WTC11 (cell line): ENCODE results near the gene HIP1. TPM values are rescaled to one million over a fixed set of nuclear protein-coding genes. Genes with fewer than 3 reads are reported as not detected.
"Not testable (repeated sequence)": the region's sequence is repeated elsewhere in the genome, so short reads cannot be mapped to it uniquely, and the experiment has no call there.

ENCODE experiments used
- ATAC-seq: fragments of 200-7000 bp; cut with Tn5 transposase; 2 replicates; pipeline ENCODE4 v1.10.0; 2021; ENCODE audit warnings: mild to moderate bottlenecking, moderate library complexity
- CTCF ChIA-PET: fragments of 300-600 bp; sonication (Branson Sonifier 250); formaldehyde crosslinking; loops from one replicate; lab custom pipeline; 2021; ENCODE audit warnings: antibody characterized with exemption; lab: Charles Lee
- POLR2A ChIA-PET: fragments of 350-600 bp; sonication (Branson Sonifier 250); formaldehyde crosslinking; loops from one replicate; lab custom pipeline; 2021; ENCODE audit warnings: antibody characterized with exemption; lab: Charles Lee
- DNase-seq: peaks from one replicate; pipeline ENCODE4 v3.0.0; 2021; ENCODE audit warnings: low spot score
- H3K27ac Mint-ChIP-seq: 2 replicates; pipeline ENCODE4 v1.8.0; 2021; ENCODE audit warnings: mixed read lengths
- H3K27me3 Mint-ChIP-seq: 2 replicates; pipeline ENCODE4 v1.8.0; 2021; ENCODE audit warnings: low read depth, mild to moderate bottlenecking, moderate library complexity, mixed read lengths
- H3K36me3 Mint-ChIP-seq: 2 replicates; pipeline ENCODE4 v1.8.0; 2021; ENCODE audit warnings: mixed read lengths
- H3K4me1 Mint-ChIP-seq: 2 replicates; pipeline ENCODE4 v1.8.0; 2022; ENCODE audit warnings: mixed read lengths
- H3K4me3 Mint-ChIP-seq: 2 replicates; pipeline ENCODE4 v1.8.0; 2021; ENCODE audit warnings: mild to moderate bottlenecking, moderate library complexity, mixed read lengths
- H3K9me3 Mint-ChIP-seq: 2 replicates; pipeline ENCODE4 v1.8.0; 2021; ENCODE audit warnings: mixed read lengths
- AR ChIP-seq: fragments of 250-450 bp; sonication (Bioruptor Pico); IDR thresholded peaks from 2 replicates; pipeline ENCODE4 v1.9.0; 2021; ENCODE audit warnings: mild to moderate bottlenecking
- CREB1 ChIP-seq: sonication (generic); formaldehyde crosslinking; IDR thresholded peaks from 2 replicates; pipeline ENCODE4 v1.8.0; 2023; ENCODE audit warnings: mild to moderate bottlenecking, missing genetic modification reagents
- EMX1 ChIP-seq: fragments of 250-450 bp; sonication (Bioruptor Pico); IDR thresholded peaks from 2 replicates; pipeline ENCODE4 v1.8.0; 2021; ENCODE audit warnings: mild to moderate bottlenecking
- FOXP4 ChIP-seq: sonication (generic); formaldehyde crosslinking; IDR thresholded peaks from 2 replicates; pipeline ENCODE4 v1.8.0; 2022; ENCODE audit warnings: mild to moderate bottlenecking, missing genetic modification reagents
- IRF2 ChIP-seq: sonication (generic); formaldehyde crosslinking; IDR thresholded peaks from 2 replicates; pipeline ENCODE4 v1.8.0; 2022; ENCODE audit warnings: low read depth, missing genetic modification reagents, borderline replicate concordance
- NR3C1 ChIP-seq: sonication (generic); formaldehyde crosslinking; conservative IDR thresholded peaks from 2 replicates; pipeline ENCODE4 v1.8.1; 2023; ENCODE audit warnings: low read depth, mild to moderate bottlenecking, missing genetic modification reagents
- PRRX2 ChIP-seq: fragments of 250-450 bp; sonication (Bioruptor Pico); IDR thresholded peaks from 2 replicates; pipeline ENCODE4 v1.8.0; 2021; ENCODE audit warnings: mild to moderate bottlenecking
- TCF7 ChIP-seq: sonication (generic); formaldehyde crosslinking; IDR thresholded peaks from 2 replicates; pipeline ENCODE4 v1.8.0; 2022; ENCODE audit warnings: mild to moderate bottlenecking, low read depth, missing genetic modification reagents, moderate library complexity
- TP53 ChIP-seq: sonication (generic); formaldehyde crosslinking; IDR thresholded peaks from 2 replicates; pipeline ENCODE4 v1.8.1; 2023; ENCODE audit warnings: mild to moderate bottlenecking, missing genetic modification reagents
- ZBTB21 ChIP-seq: sonication (generic); formaldehyde crosslinking; IDR thresholded peaks from 2 replicates; pipeline ENCODE4 v1.8.1; 2023; ENCODE audit warnings: mild to moderate bottlenecking, missing genetic modification reagents, borderline replicate concordance
- ZMAT4 ChIP-seq: fragments of 250-450 bp; sonication (Bioruptor Pico); IDR thresholded peaks from 2 replicates; pipeline ENCODE4 v1.9.0; 2021; ENCODE audit warnings: mild to moderate bottlenecking
- ZNF138 ChIP-seq: sonication (generic); formaldehyde crosslinking; conservative IDR thresholded peaks from 2 replicates; pipeline ENCODE4 v1.8.1; 2022; ENCODE audit warnings: mild to moderate bottlenecking, moderate library complexity, missing genetic modification reagents
- ZNF219 ChIP-seq: sonication (generic); formaldehyde crosslinking; IDR thresholded peaks from 2 replicates; pipeline ENCODE4 v1.8.0; 2023; ENCODE audit warnings: missing genetic modification reagents, mild to moderate bottlenecking, borderline replicate concordance
- ZNF263 ChIP-seq: sonication (generic); formaldehyde crosslinking; IDR thresholded peaks from 2 replicates; pipeline ENCODE4 v1.8.1; 2022; ENCODE audit warnings: low read depth, mild to moderate bottlenecking, moderate library complexity, missing genetic modification reagents
- total RNA-seq: library from RNA; stranded (reverse); gene quantifications from 3 replicates; pipeline ENCODE4 v1.2.3, GENCODE V29; 2021
- TF ChIP-seq, protein P1 (sequence below): sonication (generic); formaldehyde crosslinking; IDR thresholded peaks from 2 replicates; pipeline ENCODE4 v1.8.0; 2022; ENCODE audit warnings: missing genetic modification reagents
- TF ChIP-seq, protein P2 (sequence below): sonication (generic); formaldehyde crosslinking; IDR thresholded peaks from 2 replicates; pipeline ENCODE4 v1.8.1; 2023; ENCODE audit warnings: mild to moderate bottlenecking, missing genetic modification reagents
- TF ChIP-seq, protein P3 (sequence below): sonication (generic); formaldehyde crosslinking; IDR thresholded peaks from 2 replicates; pipeline ENCODE4 v1.8.1; 2023; ENCODE audit warnings: mild to moderate bottlenecking, moderate library complexity, missing genetic modification reagents
- TF ChIP-seq, protein P4 (sequence below): sonication (generic); formaldehyde crosslinking; IDR thresholded peaks from 2 replicates; pipeline ENCODE4 v1.8.0; 2023; ENCODE audit warnings: missing genetic modification reagents
- TF ChIP-seq, protein P5 (sequence below): sonication (generic); formaldehyde crosslinking; IDR thresholded peaks from 2 replicates; pipeline ENCODE4 v1.8.0; 2022; ENCODE audit warnings: mild to moderate bottlenecking, missing genetic modification reagents

The HIP1 gene
- total RNA-seq, 1 experiment from 2014 or later = 75.8 TPM

DNA sequence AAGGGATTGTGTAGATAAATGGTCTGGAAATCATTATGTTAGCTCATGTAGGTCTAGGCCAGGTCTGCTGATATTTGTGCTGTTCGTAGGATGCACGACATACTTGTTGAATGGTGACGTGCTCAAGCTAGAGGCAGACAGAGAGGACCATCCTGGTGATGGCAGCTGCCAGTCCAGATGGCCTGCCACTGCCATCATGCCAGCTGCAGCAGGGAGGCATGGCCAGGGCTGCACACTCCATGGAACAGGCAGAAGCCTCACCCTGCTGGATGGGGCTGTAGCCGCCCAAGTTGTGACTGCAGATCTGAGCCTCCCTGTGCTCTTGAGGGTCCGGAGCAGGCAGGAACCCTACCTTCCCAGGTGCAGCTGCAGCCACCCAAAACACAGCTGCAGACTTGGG, 166.3 kb downstream of the HIP1 start (continued):
- TF ChIP-seq, protein P1, sequence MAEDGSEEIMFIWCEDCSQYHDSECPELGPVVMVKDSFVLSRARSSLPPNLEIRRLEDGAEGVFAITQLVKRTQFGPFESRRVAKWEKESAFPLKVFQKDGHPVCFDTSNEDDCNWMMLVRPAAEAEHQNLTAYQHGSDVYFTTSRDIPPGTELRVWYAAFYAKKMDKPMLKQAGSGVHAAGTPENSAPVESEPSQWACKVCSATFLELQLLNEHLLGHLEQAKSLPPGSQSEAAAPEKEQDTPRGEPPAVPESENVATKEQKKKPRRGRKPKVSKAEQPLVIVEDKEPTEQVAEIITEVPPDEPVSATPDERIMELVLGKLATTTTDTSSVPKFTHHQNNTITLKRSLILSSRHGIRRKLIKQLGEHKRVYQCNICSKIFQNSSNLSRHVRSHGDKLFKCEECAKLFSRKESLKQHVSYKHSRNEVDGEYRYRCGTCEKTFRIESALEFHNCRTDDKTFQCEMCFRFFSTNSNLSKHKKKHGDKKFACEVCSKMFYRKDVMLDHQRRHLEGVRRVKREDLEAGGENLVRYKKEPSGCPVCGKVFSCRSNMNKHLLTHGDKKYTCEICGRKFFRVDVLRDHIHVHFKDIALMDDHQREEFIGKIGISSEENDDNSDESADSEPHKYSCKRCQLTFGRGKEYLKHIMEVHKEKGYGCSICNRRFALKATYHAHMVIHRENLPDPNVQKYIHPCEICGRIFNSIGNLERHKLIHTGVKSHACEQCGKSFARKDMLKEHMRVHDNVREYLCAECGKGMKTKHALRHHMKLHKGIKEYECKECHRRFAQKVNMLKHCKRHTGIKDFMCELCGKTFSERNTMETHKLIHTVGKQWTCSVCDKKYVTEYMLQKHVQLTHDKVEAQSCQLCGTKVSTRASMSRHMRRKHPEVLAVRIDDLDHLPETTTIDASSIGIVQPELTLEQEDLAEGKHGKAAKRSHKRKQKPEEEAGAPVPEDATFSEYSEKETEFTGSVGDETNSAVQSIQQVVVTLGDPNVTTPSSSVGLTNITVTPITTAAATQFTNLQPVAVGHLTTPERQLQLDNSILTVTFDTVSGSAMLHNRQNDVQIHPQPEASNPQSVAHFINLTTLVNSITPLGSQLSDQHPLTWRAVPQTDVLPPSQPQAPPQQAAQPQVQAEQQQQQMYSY (CRISPR knock-in tag) = no peak
- TF ChIP-seq TCF7 (CRISPR knock-in tag) = no peak
- no peak for TF ChIP-seq ZNF138 (CRISPR knock-in tag)
- no peak for TF ChIP-seq ZNF263 (CRISPR knock-in tag)
- no peak for TF ChIP-seq ZNF219 (CRISPR knock-in tag)
- TF ChIP-seq NR3C1 (CRISPR knock-in tag) = no peak
- no peak for TF ChIP-seq IRF2 (CRISPR knock-in tag)

DNA sequence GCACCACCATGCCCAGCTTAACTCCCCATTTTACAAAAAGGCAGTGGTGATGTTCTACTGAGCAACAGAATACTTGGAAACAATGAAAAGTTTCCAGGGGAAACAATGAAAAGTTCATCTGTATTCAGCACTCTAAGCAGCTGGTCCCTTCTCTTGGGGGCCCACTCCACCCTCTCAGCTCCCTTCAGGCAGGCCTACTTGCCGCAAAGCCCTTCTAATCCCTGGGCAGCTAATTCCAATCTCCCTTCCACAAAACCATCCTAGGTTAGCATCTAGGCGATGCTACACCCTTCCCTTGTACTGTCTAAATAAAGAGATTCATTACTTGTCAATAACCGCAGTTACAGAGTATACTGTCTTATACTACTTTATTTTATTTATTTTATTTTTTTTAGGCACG, 167.5 kb downstream of the HIP1 start:
- no peak for DNase-seq
- Mint-ChIP-seq H3K9me3 (no peaks in the 10 kb centered on the region), H3K4me1 (no peaks in the 10 kb centered on the region), H3K4me3 (no peak overlapping the region), H3K27me3 (no peaks in the 10 kb centered on the region)
- POLR2A ChIA-PET = no interaction called here
- no peak for ATAC-seq
- no peak for TF ChIP-seq IRF2 (CRISPR knock-in tag)
- no peak for TF ChIP-seq TCF7 (CRISPR knock-in tag)
- TF ChIP-seq ZMAT4 (CRISPR knock-in tag) = no peak
- TF ChIP-seq PRRX2 (CRISPR knock-in tag) = no peak
- TF ChIP-seq CREB1 (CRISPR knock-in tag) = no peak
- TF ChIP-seq, protein P2, sequence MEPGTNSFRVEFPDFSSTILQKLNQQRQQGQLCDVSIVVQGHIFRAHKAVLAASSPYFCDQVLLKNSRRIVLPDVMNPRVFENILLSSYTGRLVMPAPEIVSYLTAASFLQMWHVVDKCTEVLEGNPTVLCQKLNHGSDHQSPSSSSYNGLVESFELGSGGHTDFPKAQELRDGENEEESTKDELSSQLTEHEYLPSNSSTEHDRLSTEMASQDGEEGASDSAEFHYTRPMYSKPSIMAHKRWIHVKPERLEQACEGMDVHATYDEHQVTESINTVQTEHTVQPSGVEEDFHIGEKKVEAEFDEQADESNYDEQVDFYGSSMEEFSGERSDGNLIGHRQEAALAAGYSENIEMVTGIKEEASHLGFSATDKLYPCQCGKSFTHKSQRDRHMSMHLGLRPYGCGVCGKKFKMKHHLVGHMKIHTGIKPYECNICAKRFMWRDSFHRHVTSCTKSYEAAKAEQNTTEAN (CRISPR knock-in tag) = no peak
- TF ChIP-seq, protein P3, sequence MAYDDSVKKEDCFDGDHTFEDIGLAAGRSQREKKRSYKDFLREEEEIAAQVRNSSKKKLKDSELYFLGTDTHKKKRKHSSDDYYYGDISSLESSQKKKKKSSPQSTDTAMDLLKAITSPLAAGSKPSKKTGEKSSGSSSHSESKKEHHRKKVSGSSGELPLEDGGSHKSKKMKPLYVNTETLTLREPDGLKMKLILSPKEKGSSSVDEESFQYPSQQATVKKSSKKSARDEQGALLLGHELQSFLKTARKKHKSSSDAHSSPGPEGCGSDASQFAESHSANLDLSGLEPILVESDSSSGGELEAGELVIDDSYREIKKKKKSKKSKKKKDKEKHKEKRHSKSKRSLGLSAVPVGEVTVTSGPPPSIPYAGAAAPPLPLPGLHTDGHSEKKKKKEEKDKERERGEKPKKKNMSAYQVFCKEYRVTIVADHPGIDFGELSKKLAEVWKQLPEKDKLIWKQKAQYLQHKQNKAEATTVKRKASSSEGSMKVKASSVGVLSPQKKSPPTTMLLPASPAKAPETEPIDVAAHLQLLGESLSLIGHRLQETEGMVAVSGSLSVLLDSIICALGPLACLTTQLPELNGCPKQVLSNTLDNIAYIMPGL (CRISPR knock-in tag) = no peak
- TF ChIP-seq ZBTB21 (CRISPR knock-in tag) = no peak
- TF ChIP-seq, protein P4, sequence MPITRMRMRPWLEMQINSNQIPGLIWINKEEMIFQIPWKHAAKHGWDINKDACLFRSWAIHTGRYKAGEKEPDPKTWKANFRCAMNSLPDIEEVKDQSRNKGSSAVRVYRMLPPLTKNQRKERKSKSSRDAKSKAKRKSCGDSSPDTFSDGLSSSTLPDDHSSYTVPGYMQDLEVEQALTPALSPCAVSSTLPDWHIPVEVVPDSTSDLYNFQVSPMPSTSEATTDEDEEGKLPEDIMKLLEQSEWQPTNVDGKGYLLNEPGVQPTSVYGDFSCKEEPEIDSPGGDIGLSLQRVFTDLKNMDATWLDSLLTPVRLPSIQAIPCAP = no peak
- TF ChIP-seq EMX1 (CRISPR knock-in tag) = no peak
- no peak for TF ChIP-seq FOXP4 (CRISPR knock-in tag)
- no peak for TF ChIP-seq TP53 (CRISPR knock-in tag)
- TF ChIP-seq, protein P5, sequence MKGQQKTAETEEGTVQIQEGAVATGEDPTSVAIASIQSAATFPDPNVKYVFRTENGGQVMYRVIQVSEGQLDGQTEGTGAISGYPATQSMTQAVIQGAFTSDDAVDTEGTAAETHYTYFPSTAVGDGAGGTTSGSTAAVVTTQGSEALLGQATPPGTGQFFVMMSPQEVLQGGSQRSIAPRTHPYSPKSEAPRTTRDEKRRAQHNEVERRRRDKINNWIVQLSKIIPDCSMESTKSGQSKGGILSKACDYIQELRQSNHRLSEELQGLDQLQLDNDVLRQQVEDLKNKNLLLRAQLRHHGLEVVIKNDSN (CRISPR knock-in tag) = no peak
- no peak for TF ChIP-seq AR
- TF ChIP-seq, all 79 proteins: peak for 0
- Mint-ChIP-seq H3K36me3 (peaks cover 51% of the 10 kb centered on the region), H3K27ac (no peak overlapping the region)
- CTCF ChIA-PET = no interaction called here

DNA sequence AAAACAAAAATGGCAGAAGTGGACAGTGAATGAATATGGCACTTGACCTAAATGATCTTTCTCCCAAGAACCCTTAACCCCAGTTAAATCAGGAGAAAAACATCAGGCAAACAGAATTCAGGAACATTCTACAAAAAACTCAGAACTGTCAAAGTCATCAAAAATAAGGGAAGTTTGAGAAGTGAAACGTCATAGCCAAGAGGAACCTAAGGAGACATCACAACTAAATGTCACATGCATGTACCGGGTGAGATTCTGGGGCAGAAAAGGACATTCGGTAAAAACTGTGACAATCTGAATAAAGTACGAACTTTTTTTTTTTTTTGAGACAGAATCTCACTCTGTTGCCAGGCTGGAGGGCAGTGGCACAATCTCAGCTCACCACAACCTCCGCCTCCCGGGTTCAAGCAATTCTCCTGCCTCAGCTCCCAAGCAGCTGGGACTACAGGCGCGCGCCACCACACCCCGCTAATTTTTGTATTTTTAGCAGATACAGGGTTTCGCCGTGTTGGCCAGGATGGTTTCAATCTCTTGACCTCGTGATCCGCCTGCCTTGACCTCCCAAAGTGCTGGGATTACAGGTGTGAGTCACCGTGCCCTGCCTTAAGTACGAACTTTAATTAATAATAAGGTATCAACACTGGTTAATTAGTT, 169.0 kb downstream of the HIP1 start:
- H3K27ac Mint-ChIP-seq, CTCF ChIA-PET, ATAC-seq, H3K9me3 Mint-ChIP-seq, H3K4me3 Mint-ChIP-seq, H3K27me3 Mint-ChIP-seq, POLR2A ChIA-PET, H3K4me1 Mint-ChIP-seq, DNase-seq: not testable (repeated sequence)
- H3K36me3 Mint-ChIP-seq = peaks cover 57% of the 10 kb centered on the region
